Activated CD4-positive, alpha-beta memory T cell treated with anti-CD3 and anti-CD28 coated beads for 36 hours (primary cell): ENCODE data around the gene CNPY2. TPM values are rescaled to one million over a fixed set of nuclear protein-coding genes. Genes with fewer than 3 reads are reported as not detected.
A peak's percentile ranks its signal among the peaks of the same experiment; 100 is the strongest.
"Not testable (repeated sequence)": the region's sequence is repeated elsewhere in the genome, so short reads cannot be mapped to it uniquely, and the experiment has no call there.

Experiments used
- CTCF ChIA-PET: fragments of 350-600 bp; sonication (Branson Sonifier 250); formaldehyde crosslinking; loops from one replicate; lab custom pipeline; 2021; ENCODE audit warnings: antibody characterized with exemption, inconsistent platforms; lab: Charles Lee
- POLR2A ChIA-PET: fragments of 350-600 bp; sonication (Branson Sonifier 250); formaldehyde crosslinking; loops from one replicate; lab custom pipeline; 2021; ENCODE audit warnings: antibody characterized with exemption; lab: Charles Lee
- DNase-seq: peaks from one replicate; pipeline ENCODE4 v3.0.0-alpha.2; 2020
- H3K27ac Mint-ChIP-seq: one replicate; pipeline ENCODE4 v1.8.0; 2021; ENCODE audit warnings: mixed read lengths
- H3K27me3 Mint-ChIP-seq: one replicate; pipeline ENCODE4 v1.8.0; 2021; ENCODE audit warnings: mixed read lengths
- H3K36me3 Mint-ChIP-seq: one replicate; pipeline ENCODE4 v1.8.0; 2021; ENCODE audit warnings: mixed read lengths
- H3K4me1 Mint-ChIP-seq: one replicate; pipeline ENCODE4 v1.8.0; 2021; ENCODE audit warnings: low read depth, mixed read lengths
- H3K4me3 Mint-ChIP-seq: one replicate; pipeline ENCODE4 v1.8.0; 2021; ENCODE audit warnings: mild to moderate bottlenecking, mixed read lengths
- H3K9me3 Mint-ChIP-seq: one replicate; pipeline ENCODE4 v1.8.0; 2021; ENCODE audit warnings: mixed read lengths
- intact Hi-C: fragments of 100-400 bp; cut with micrococcal nuclease; formaldehyde crosslinking; loops from one replicate; pipeline ENCODE4 v1.15.1; 2023
- total RNA-seq, 2 experiments: library from RNA; stranded (reverse); gene quantifications; one replicate each; pipeline ENCODE4 v1.2.3, GENCODE V29; 2021

CNPY2 gene
- total RNA-seq, 2 experiments from 2014 or later = 74.7 to 91.6 TPM

DNA sequence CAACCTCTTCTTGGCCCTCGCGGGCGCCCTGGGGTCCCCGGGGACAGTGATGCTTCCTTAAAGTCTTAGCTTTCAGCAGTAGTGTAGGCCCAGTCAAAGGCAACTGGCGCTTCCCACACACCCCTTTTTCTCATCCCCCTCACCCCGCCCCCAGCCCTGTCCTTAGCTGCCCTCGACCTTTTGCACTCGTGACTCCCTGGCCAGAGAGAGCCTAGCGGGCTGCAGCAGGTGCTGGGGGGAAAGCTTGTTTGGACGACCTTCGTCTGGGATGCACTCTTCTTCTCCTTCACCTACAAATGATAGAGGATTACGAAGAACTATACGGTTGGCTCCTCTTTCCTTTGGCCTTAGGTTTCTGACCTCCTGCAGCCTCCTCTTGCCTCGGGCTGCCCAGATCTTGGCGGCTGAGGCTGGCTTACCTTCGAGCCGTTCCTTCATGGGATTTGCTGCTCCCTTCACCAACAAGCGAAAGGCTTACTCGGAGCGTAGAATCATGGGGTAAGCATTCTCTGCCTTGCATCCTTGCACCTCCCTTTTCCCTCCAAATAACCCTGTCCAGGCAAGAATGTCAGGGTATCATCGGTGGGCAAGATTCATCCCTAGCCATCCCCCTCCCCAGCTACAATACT, 48.2 kb downstream of the CNPY2 start:
- POLR2A ChIA-PET = interaction anchor here (1.1 to 1.6 kb wide), 3 partner anchors 9 to 49 kb away, joined by 3 to 4 read pairs (median 4); partner anchors contain the start of genes ANKRD52 and CNPY2
- no peaks in the 10 kb centered on the region for H3K27me3 Mint-ChIP-seq
- H3K9me3 Mint-ChIP-seq = no peaks in the 10 kb centered on the region
- intact Hi-C loops = loop anchor here (2.0 kb wide), 1 partner anchor 75 kb away; no protein-coding TSS in a partner anchor
- peaks cover 20% of the 10 kb centered on the region for H3K4me1 Mint-ChIP-seq
- peaks cover 5% of the 10 kb centered on the region for H3K36me3 Mint-ChIP-seq
- no peak for DNase-seq
- peak overlapping the region; percentile 88 for H3K4me3 Mint-ChIP-seq
- H3K27ac Mint-ChIP-seq = no peak overlapping the region
- CTCF ChIA-PET = interaction anchor here (1.2 to 2.4 kb wide), 10 partner anchors 11 to 197 kb away, joined by 3 to 21 read pairs (median 6); partner anchors contain the start of genes ANKRD52, CNPY2 and SMARCC2

DNA sequence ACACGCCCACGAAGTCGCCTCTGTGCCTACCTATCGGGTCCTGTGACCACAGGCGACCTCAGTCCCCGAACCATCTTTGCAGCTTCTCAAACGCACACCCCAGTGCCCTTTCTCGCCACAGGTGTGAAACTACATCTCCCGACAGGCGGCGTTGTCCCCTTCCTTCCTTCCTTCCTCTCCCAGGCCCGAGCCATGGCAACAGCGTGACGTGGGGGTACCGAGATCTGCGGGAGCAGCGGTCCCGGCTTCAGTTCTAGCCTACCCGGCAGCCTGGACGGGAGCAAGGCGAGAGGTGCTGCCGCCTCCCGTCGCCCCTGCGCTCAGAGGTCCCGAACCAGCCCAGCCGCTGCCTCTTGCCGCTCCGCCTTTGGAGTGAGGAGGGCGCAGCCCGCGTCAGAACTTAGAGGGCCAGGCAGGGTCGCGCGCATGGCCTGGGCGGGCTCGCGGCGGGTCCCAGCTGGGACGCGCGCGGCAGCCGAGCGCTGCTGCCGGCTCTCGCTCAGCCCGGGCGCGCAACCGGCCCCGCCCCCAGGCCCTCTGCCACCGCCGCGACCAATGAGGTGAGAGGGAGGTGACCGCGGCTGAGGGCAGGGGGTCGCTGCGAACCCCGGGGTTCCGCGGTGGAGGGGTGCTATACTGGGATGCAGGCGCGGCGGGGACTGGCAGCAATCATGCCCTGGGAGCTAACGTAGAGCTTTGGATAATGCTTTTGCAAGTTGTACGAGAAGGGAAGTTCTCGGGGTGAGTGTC, 48.9 kb downstream of the CNPY2 start, which contains the start of gene COQ10A:
Gene COQ10A, plus strand, starts transcription at position 250 of the 750 bp plus-strand sequence. Its CDS starts 177 bp downstream, at position 427.
- intact Hi-C loops = loop anchor here (1.0 to 2.0 kb wide), 4 partner anchors 9 to 201 kb away; partner anchors contain the start of genes ANKRD52, CS and SPRYD4
- Mint-ChIP-seq H3K4me3 (peak within 1 kb of the TSS; percentile 88), H3K36me3 (peaks cover 5% of the 10 kb centered on the region), H3K27me3 (no peaks in the 10 kb centered on the region), H3K4me1 (peaks cover 20% of the 10 kb centered on the region), H3K9me3 (no peaks in the 10 kb centered on the region), H3K27ac (peak within 1 kb of the TSS; percentile 79)
- DNase-seq = peak; percentile 91
- ChIA-PET POLR2A (interaction anchor here (0.6 to 1.6 kb wide), 8 partner anchors 9 to 78 kb away, joined by 3 to 5 read pairs (median 4); partner anchors contain the start of genes ANKRD52, CNPY2 and RNF41), CTCF (interaction anchor here (0.6 to 2.4 kb wide), 17 partner anchors 10 to 519 kb away, joined by 3 to 21 read pairs (median 5); partner anchors contain the start of genes ANKRD52, CNPY2, SMARCC2 and ZC3H10)

- Mint-ChIP-seq H3K4me3 (peak overlapping the region; percentile 88), H3K27ac (peak overlapping the region; percentile 79), H3K4me1 (peaks cover 20% of the 10 kb centered on the region)
- not testable (repeated sequence) for H3K9me3 Mint-ChIP-seq, H3K36me3 Mint-ChIP-seq, DNase-seq, H3K27me3 Mint-ChIP-seq
- CTCF ChIA-PET = interaction anchor here (0.6 to 2.4 kb wide), 16 partner anchors 9 to 519 kb away, joined by 3 to 21 read pairs (median 4); partner anchors contain the start of genes ANKRD52, CNPY2, SMARCC2 and ZC3H10
- POLR2A ChIA-PET = interaction anchor here (0.6 to 1.6 kb wide), 8 partner anchors 10 to 78 kb away, joined by 3 to 5 read pairs (median 3); partner anchors contain the start of genes CNPY2, RNF41 and SMARCC2
- intact Hi-C loops = loop anchor here (1.0 to 2.0 kb wide), 4 partner anchors 8 to 202 kb away; partner anchors contain the start of genes ANKRD52, CS and SPRYD4
These were observed 49.6 kb downstream of the CNPY2 start for GRCh38 chr12:56266068-56266692.

DNA sequence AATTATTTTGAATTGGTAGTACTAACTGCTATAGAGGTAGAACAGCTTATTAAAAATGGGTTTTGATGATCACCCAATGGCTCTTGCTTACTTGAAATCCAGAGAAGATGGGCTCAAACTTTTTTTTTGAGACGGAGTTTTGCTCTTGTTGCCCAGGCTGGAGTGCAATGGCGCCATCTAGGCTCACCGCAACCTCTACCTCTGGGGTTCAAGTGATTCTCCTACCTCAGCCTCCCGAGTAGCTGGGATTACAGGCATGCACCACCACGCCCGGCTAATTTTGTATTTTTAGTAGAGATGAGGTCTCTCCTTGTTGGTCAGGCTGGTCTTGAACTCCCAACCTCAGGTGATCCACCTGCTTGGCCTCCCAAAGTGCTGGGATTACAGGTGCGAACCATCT, 52.8 kb downstream of the CNPY2 start:
- H3K4me3 Mint-ChIP-seq, intact Hi-C loops, H3K9me3 Mint-ChIP-seq, H3K36me3 Mint-ChIP-seq, H3K27ac Mint-ChIP-seq, POLR2A ChIA-PET, H3K27me3 Mint-ChIP-seq: not testable (repeated sequence)
- peak; percentile 45 for DNase-seq
- H3K4me1 Mint-ChIP-seq = peaks cover 26% of the 10 kb centered on the region
- CTCF ChIA-PET = interaction anchor here (0.7 to 1.2 kb wide), 4 partner anchors 14 to 53 kb away, joined by 3 to 4 read pairs (median 3); partner anchors contain the start of gene CNPY2

DNA sequence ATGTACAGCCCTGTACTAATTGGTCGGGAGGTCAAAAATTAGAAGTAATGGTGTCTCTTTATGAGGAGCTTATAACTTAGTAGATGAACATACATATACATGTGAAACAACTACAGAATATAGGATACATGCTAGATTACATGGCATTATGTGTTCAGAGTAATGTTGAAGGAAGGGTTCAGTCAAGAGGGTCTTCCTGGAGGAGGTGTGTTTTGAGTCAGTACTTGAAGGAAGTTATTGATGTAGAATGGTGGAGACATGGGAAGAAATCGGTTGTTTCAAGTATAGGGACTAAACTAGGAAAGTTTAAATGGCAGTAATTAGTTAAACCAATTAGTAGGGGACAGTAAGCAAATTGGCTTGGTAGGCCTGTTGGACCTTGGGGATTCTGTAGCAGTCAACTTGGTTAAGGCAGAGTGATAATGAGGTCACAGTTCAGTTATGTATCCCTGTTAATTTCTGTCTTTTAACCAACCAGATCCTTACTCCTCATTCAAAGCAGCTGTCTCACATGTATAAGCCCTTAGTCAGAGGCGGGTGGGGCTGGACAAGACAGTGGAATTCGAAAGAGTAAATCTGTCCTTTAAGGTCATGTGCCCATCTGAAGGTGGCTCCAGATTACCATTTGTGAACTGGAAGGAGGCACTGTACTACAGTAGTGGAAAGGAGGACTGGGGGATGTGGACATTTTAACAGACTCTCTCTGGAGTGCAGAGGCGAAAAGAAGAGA, 54.1 kb downstream of the CNPY2 start:
- H3K36me3 Mint-ChIP-seq = no peaks in the 10 kb centered on the region
- DNase-seq = no peak
- no peak overlapping the region for H3K27ac Mint-ChIP-seq
- no peaks in the 10 kb centered on the region for H3K27me3 Mint-ChIP-seq
- CTCF ChIA-PET = no interaction called here
- no peak overlapping the region for H3K4me3 Mint-ChIP-seq
- intact Hi-C loops = no loop called here
- peaks cover 23% of the 10 kb centered on the region for H3K4me1 Mint-ChIP-seq
- H3K9me3 Mint-ChIP-seq = no peaks in the 10 kb centered on the region
- POLR2A ChIA-PET = no interaction called here

DNA sequence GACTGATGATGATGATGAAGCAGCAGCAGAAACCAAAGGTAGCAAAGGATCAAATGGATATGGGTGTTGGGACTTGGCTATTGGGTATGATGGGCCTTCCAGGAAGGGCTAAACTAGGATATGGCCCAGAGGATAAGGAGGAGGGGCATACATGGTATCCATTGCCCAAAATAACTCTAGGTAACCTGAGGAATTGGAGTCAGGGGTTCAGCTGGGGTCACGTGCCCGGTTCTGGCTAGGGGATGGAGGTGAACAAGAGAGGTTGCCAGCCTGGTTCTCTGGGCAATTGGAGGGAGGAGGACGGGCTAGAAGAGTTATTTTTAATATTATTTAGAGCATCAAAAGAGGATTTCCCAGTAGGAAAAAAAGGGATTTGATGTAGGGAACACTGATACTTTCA, 54.9 kb downstream of the CNPY2 start:
- H3K27me3 Mint-ChIP-seq = no peaks in the 10 kb centered on the region

GRCh38 chr12:56260380-56260779, 55.4 kb downstream of the CNPY2 start:
- Mint-ChIP-seq H3K4me1 (peaks cover 20% of the 10 kb centered on the region), H3K9me3 (no peaks in the 10 kb centered on the region), H3K27me3 (no peaks in the 10 kb centered on the region), H3K36me3 (no peaks in the 10 kb centered on the region), H3K4me3 (no peak overlapping the region), H3K27ac (no peak overlapping the region)
- POLR2A ChIA-PET = no interaction called here
- intact Hi-C loops = no loop called here
- CTCF ChIA-PET = interaction anchor here (1.9 kb wide), 1 partner anchor 69 kb away, joined by 6 read pairs; no protein-coding TSS in a partner anchor
- DNase-seq = no peak

More for the DNA sequence above, 54.9 kb downstream of the CNPY2 start:
- peaks cover 24% of the 10 kb centered on the region for H3K4me1 Mint-ChIP-seq
- intact Hi-C loops = no loop called here
- no peak for DNase-seq
- no peak overlapping the region for H3K27ac Mint-ChIP-seq
- no peaks in the 10 kb centered on the region for H3K9me3 Mint-ChIP-seq
- ChIA-PET CTCF (no interaction called here), POLR2A (no interaction called here)
- H3K36me3 Mint-ChIP-seq = no peaks in the 10 kb centered on the region
- no peak overlapping the region for H3K4me3 Mint-ChIP-seq

Other genes starting within 250 kb of the CNPY2 start
- gene ERBB3, start 235.8 kb downstream of the CNPY2 start, total RNA-seq = under 1 TPM; 0.82 to 0.86 TPM
- gene PA2G4, start 211.4 kb downstream of the CNPY2 start, total RNA-seq = 100 to 1,000 TPM; 399 to 410 TPM
- 1,000 to 10,000 TPM; 5,210 to 5,251 TPM for gene RPL41, start 199.4 kb downstream of the CNPY2 start, total RNA-seq
- 1 to 10 TPM; 5.1 to 7.2 TPM for gene ZC3H10, start 197.7 kb downstream of the CNPY2 start, total RNA-seq
- gene ESYT1, start 187.7 kb downstream of the CNPY2 start, total RNA-seq = 100 to 1,000 TPM; 142 to 146 TPM
- 10 to 100 TPM; 63.8 to 70.8 TPM for gene MYL6B, start 163.4 kb downstream of the CNPY2 start, total RNA-seq
- 1,000 to 10,000 TPM; 1,196 to 1,215 TPM for gene MYL6, start 157.6 kb downstream of the CNPY2 start, total RNA-seq
- gene SMARCC2, start 126.5 kb downstream of the CNPY2 start, total RNA-seq = 100 to 1,000 TPM in 1 of 2 experiments, 10 to 100 TPM in 1; 96.4 to 103 TPM
- 10 to 100 TPM; 28.2 to 31.2 TPM for gene RNF41, start 94.1 kb downstream of the CNPY2 start, total RNA-seq
- 10 to 100 TPM; 62.0 to 62.2 TPM for gene NABP2, start 91.6 kb downstream of the CNPY2 start, total RNA-seq
- 1 to 10 TPM in 1 of 2 experiments, under 1 TPM in 1; 0.59 to 1.7 TPM for gene SLC39A5, start 85.9 kb downstream of the CNPY2 start, total RNA-seq
- 10 to 100 TPM; 34.1 to 37.0 TPM for gene ANKRD52, start 57.6 kb downstream of the CNPY2 start, total RNA-seq
- gene COQ10A, start 49.0 kb downstream of the CNPY2 start, total RNA-seq = 1 to 10 TPM; 6.3 to 7.0 TPM
- 100 to 1,000 TPM; 304 to 309 TPM for gene CS, start 15.7 kb downstream of the CNPY2 start, total RNA-seq
- gene PAN2, start 18.0 kb upstream of the CNPY2 start, total RNA-seq = 10 to 100 TPM; 49.0 to 51.2 TPM
- 10 to 100 TPM; 47.6 to 48.5 TPM for gene IL23A, start 22.9 kb upstream of the CNPY2 start, total RNA-seq
- 100 to 1,000 TPM; 125 to 139 TPM for gene STAT2, start 44.1 kb upstream of the CNPY2 start, total RNA-seq
- not detected for gene APOF, start 46.9 kb upstream of the CNPY2 start, total RNA-seq
- 10 to 100 TPM; 60.1 to 62.6 TPM for gene TIMELESS, start 133.4 kb upstream of the CNPY2 start, total RNA-seq
- gene MIP, start 138.7 kb upstream of the CNPY2 start, total RNA-seq = not detected
- gene SPRYD4, start 152.6 kb upstream of the CNPY2 start, total RNA-seq = 1 to 10 TPM; 2.4 to 2.9 TPM
- gene GLS2, start 172.2 kb upstream of the CNPY2 start, total RNA-seq = 1 to 10 TPM; 5.5 to 6.1 TPM
- gene RBMS2, start 205.8 kb upstream of the CNPY2 start, total RNA-seq = 1 to 10 TPM; 2.2 to 2.9 TPM